HG03439 (cell line): ENCODE data around the gene AMTN.
"Not testable (repeated sequence)": the region's sequence is repeated elsewhere in the genome, so short reads cannot be mapped to it uniquely, and the experiment has no call there.

Experiments
- ATAC-seq: cut with Tn5 transposase; IDR thresholded peaks from one replicate; pipeline ENCODE4 v1.9.1; 2021; ENCODE audit warnings: mild to moderate bottlenecking, moderate library complexity; ENCODE audit not compliant: unreplicated experiment

Gene AMTN

GRCh38 chr4:70518269-70518668, at the start of gene AMTN:
TSS of gene AMTN (plus strand) at chr4:70518569. CDS start at chr4:70518778, 209 bp downstream.
- no peak for ATAC-seq

GRCh38 chr4:70471897-70472296, 46.5 kb upstream of the AMTN start, which contains the start of gene MUC7:
TSS of gene MUC7 (plus strand) at chr4:70472197. CDS start at chr4:70474022, 1,825 bp downstream.
- ATAC-seq, result no peak

- no peak for ATAC-seq
Measured at GRCh38 chr4:70473679-70474078, 44.7 kb upstream of the AMTN start.

- ATAC-seq, result no peak
Measured at GRCh38 chr4:70488748-70489147, 29.6 kb upstream of the AMTN start.

GRCh38 chr4:70496231-70496630, 22.1 kb upstream of the AMTN start:
- ATAC-seq, result no peak

- ATAC-seq, result not testable (repeated sequence)
Measured at GRCh38 chr4:70501838-70502237, 16.5 kb upstream of the AMTN start.

- ATAC-seq, result no peak
Measured at GRCh38 chr4:70504733-70505132, 13.6 kb upstream of the AMTN start.

- ATAC-seq, result peak; percentile 88
Measured at GRCh38 chr4:70505151-70505748, 13.1 kb upstream of the AMTN start.

GRCh38 chr4:70508801-70509200, 9.6 kb upstream of the AMTN start:
- ATAC-seq, result no peak

- no peak for ATAC-seq
Measured at GRCh38 chr4:70511365-70511764, 7.0 kb upstream of the AMTN start.

GRCh38 chr4:70515367-70516250, 2.8 kb upstream of the AMTN start:
- no peak for ATAC-seq

- ATAC-seq, result no peak
Measured at GRCh38 chr4:70518716-70519115, 347 bp downstream of the AMTN start.

- ATAC-seq, result no peak
Measured at GRCh38 chr4:70522626-70523025, 4.3 kb downstream of the AMTN start.

- ATAC-seq, result no peak
Measured at GRCh38 chr4:70530997-70531396, 12.6 kb downstream of the AMTN start.

- ATAC-seq, result peak; percentile 56
Measured at GRCh38 chr4:70531981-70532380, 13.6 kb downstream of the AMTN start.

- no peak for ATAC-seq
Measured at GRCh38 chr4:70533211-70533610, 14.8 kb downstream of the AMTN start.

- ATAC-seq, result no peak
Measured at GRCh38 chr4:70533791-70534190, 15.4 kb downstream of the AMTN start.

- ATAC-seq, result not testable (repeated sequence)
Measured at GRCh38 chr4:70534886-70535285, 16.5 kb downstream of the AMTN start.

- no peak for ATAC-seq
Measured at GRCh38 chr4:70538869-70539268, 20.5 kb downstream of the AMTN start.

- peak; percentile 54 for ATAC-seq
Measured at GRCh38 chr4:70544279-70544868, 26.0 kb downstream of the AMTN start.

- no peak for ATAC-seq
Measured at GRCh38 chr4:70556856-70557255, 38.5 kb downstream of the AMTN start.
